ENCODE data around the gene DMD.

Gene DMD

GRCh38 chrX:31269914-31270313, 1941.4 kb downstream of the DMD start:
- Histone ChIP-seq H3K4me2 (ENCODE audit: low read depth, low read length, poor library complexity, severe bottlenecking) (no peak overlapping the region), H3K9me2 (replicated peaks; ENCODE audit: low read depth, low read length) (no peaks in the 10 kb centered on the region), H3K4me1 (ENCODE audit: insufficient read depth, low read length, poor library complexity, severe bottlenecking) (peaks cover 5% of the 10 kb centered on the region), H3K27me3 (ENCODE audit: insufficient read depth, low read length, poor library complexity, severe bottlenecking) (no peaks in the 10 kb centered on the region), H3F3A (ENCODE audit: low read depth) (no peaks in the 10 kb centered on the region), H3K79me2 (ENCODE audit: insufficient read depth, low read length) (peaks cover 18% of the 10 kb centered on the region), H3K36me3 (ENCODE audit: insufficient read depth, low read length) (no peaks in the 10 kb centered on the region), H3K9ac (ENCODE audit: low read depth, low read length, poor library complexity, severe bottlenecking) (no peak overlapping the region), H2AFZ (ENCODE audit: low read length) (no peak overlapping the region), H3K4me3 (ENCODE audit: low read length, poor library complexity, severe bottlenecking) (no peak overlapping the region), H4K20me1 (ENCODE audit: insufficient read depth, low read length, poor library complexity, severe bottlenecking) (no peaks in the 10 kb centered on the region), H3K9me3 (ENCODE audit: insufficient read depth, low read depth, low read length) (no peaks in the 10 kb centered on the region)
- no peak for TF ChIP-seq EZH2phosphoT487 (IDR thresholded peaks at IDR 0.05; ENCODE audit: borderline replicate concordance)
- no peak for TF ChIP-seq CTCF (conservative IDR thresholded peaks at IDR 0.05; ENCODE audit: low read length)

- Histone ChIP-seq H3K79me2 (ENCODE audit: insufficient read depth, low read length) (peaks cover 34% of the 10 kb centered on the region), H3F3A (ENCODE audit: low read depth) (no peaks in the 10 kb centered on the region), H3K36me3 (ENCODE audit: insufficient read depth, low read length) (no peaks in the 10 kb centered on the region), H3K9me2 (replicated peaks; ENCODE audit: low read depth, low read length) (no peaks in the 10 kb centered on the region), H3K27me3 (ENCODE audit: insufficient read depth, low read length, poor library complexity, severe bottlenecking) (no peaks in the 10 kb centered on the region), H3K9me3 (ENCODE audit: insufficient read depth, low read depth, low read length) (no peaks in the 10 kb centered on the region), H3K9ac (ENCODE audit: low read depth, low read length, poor library complexity, severe bottlenecking) (no peak overlapping the region), H3K4me3 (ENCODE audit: low read length, poor library complexity, severe bottlenecking) (no peak overlapping the region), H2AFZ (ENCODE audit: low read length) (no peak overlapping the region), H3K4me2 (ENCODE audit: low read depth, low read length, poor library complexity, severe bottlenecking) (no peak overlapping the region), H3K4me1 (ENCODE audit: insufficient read depth, low read length, poor library complexity, severe bottlenecking) (peaks cover 15% of the 10 kb centered on the region), H4K20me1 (ENCODE audit: insufficient read depth, low read length, poor library complexity, severe bottlenecking) (peaks cover 6% of the 10 kb centered on the region)
- TF ChIP-seq EZH2phosphoT487 (IDR thresholded peaks at IDR 0.05; ENCODE audit: borderline replicate concordance) (no peak), CTCF (conservative IDR thresholded peaks at IDR 0.05; ENCODE audit: low read length) (0 out of 2 replicates have a peak, but pooled peaks have one; percentile 17)
Observed at GRCh38 chrX:31268359-31268758, 1943.0 kb downstream of the DMD start.

GRCh38 chrX:31266203-31267076, 1944.9 kb downstream of the DMD start:
- Histone ChIP-seq H3K4me1 (ENCODE audit: insufficient read depth, low read length, poor library complexity, severe bottlenecking) (peaks cover 20% of the 10 kb centered on the region), H3F3A (ENCODE audit: low read depth) (no peaks in the 10 kb centered on the region), H3K9me2 (replicated peaks; ENCODE audit: low read depth, low read length) (no peaks in the 10 kb centered on the region), H4K20me1 (ENCODE audit: insufficient read depth, low read length, poor library complexity, severe bottlenecking) (peaks cover 6% of the 10 kb centered on the region), H3K9me3 (ENCODE audit: insufficient read depth, low read depth, low read length) (no peaks in the 10 kb centered on the region), H3K27me3 (ENCODE audit: insufficient read depth, low read length, poor library complexity, severe bottlenecking) (no peaks in the 10 kb centered on the region), H2AFZ (ENCODE audit: low read length) (peak overlapping the region; percentile 83), H3K36me3 (ENCODE audit: insufficient read depth, low read length) (no peaks in the 10 kb centered on the region), H3K79me2 (ENCODE audit: insufficient read depth, low read length) (peaks cover 53% of the 10 kb centered on the region), H3K4me3 (ENCODE audit: low read length, poor library complexity, severe bottlenecking) (peak overlapping the region; percentile 85), H3K4me2 (ENCODE audit: low read depth, low read length, poor library complexity, severe bottlenecking) (peak overlapping the region; percentile 80), H3K9ac (ENCODE audit: low read depth, low read length, poor library complexity, severe bottlenecking) (peak overlapping the region; percentile 79)
- TF ChIP-seq CTCF (conservative IDR thresholded peaks at IDR 0.05; ENCODE audit: low read length) (no peak), EZH2phosphoT487 (IDR thresholded peaks at IDR 0.05; ENCODE audit: borderline replicate concordance) (no peak)
